HG02970 (cell line): ENCODE measurements around the gene SORBS2.

ENCODE experiments used
- ATAC-seq: cut with Tn5 transposase; IDR thresholded peaks from one replicate; pipeline ENCODE4 v1.9.1; 2021; ENCODE audit warnings: mild to moderate bottlenecking, moderate library complexity, moderate number of reproducible peaks; ENCODE audit not compliant: unreplicated experiment, low FRiP score

SORBS2 gene

DNA sequence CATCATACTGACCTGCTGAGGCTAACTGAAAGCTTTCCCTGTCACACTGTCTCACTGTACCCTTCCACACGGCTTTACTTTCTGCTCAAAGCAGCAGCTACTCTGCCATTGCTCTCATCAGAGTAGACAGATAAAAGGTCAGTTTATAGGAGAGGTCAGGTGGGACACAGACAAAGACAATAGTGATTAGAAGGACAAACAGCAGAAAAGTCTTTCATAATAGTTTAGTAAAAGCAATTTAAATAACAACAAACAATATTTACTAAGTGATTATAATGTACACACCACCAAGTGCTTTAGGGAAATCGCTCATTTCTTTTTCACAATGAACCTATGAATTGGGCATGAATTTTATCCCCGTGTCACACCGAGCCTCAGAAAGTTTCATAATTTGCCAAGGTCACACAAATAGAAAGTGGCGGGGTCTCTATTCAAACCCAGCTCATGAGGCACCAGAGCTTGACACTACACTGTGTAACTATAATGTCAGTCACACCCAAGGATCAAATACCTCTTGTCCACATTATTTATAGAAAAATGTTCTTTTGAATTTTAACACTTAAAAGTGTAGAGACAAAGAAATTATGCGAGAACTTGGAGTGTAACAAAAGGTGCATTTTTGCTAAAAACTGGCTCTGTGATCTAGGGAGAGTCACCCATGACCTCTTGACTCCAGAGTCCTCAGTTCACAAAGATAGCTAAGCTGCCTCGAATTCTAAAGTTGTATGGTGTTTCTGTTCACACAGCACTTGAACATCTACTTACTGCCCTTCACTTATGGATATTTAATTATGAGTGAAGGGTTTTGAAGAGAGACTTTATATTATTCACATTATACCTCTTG is 24.5 kb upstream of the SORBS2 start:
- ATAC-seq: no peak

DNA sequence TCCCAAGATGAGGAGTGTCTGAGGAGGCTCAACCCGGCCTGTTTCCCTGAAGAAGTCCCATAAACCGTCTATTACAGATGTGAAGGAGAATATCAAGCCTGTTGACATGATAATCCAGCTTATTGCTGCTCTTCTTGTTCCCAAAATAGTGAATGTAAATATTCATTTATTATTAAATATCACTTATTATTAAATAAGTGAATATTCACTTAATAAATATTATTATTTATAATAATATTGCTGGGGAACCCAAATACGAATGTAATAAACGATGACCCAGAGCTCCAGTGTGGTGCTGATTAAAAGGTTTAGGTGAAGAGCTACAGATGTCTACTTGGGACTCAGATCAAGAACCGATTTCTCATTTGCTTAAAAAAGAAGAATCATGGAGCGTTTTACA is 23.8 kb upstream of the SORBS2 start:
- ATAC-seq: no peak

DNA sequence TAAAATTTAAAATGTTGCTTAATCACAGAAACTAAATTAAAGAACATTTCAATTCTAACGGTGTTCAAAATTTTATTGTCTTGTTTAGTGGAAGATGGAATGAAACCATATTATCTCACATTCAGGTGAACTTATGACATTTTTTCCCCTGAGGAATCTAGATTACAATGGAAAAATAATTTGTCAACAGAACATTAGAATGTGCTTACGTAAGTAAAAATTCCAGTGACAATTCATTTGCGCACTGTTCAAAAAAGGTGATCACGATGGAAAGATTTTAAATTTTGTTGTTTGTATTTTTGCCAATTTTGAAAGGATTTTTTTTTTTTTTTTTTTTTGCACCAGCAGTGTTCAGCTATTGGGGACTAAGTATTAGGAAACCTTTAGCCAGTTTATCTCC is 23.3 kb upstream of the SORBS2 start:
- no peak for ATAC-seq

DNA sequence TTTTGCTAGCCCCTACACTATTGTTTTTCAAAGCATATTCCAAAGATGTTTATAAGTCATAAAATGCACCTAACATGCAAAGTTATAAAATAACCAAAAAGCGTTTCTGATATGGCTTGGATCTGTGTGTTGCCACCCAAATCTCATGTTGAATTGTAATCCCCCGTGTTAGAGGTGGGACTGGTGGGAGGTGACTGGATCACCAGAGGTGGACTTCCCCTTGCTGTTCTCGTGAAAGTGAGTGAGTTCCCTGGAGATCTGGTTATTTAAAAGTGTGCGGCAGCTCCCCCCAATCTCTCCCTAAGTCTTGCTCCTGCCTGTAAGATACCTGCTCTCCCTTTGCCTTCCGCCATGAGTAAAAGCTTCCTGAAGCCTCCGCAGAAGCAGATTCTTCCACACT is 22.8 kb upstream of the SORBS2 start:
- ATAC-seq: no peak

DNA sequence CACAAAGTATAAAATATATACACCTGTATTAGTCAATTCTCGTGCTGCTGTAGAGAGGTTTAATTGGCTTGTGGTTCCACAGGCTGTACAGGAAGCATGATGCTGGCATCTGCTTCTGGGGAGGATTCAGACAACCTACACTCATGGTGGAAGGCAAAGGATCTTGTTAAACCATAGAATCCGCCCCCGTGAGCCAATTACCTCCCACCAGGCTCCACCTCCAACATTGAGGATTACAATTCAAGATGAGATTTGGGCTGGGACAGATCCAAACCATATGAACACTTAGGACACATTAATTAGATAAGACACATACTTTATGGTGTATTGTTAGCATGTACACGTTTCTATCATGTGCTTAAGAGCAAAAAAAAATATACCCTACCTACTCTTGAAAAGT is 22.1 kb upstream of the SORBS2 start:
- ATAC-seq: no peak

DNA sequence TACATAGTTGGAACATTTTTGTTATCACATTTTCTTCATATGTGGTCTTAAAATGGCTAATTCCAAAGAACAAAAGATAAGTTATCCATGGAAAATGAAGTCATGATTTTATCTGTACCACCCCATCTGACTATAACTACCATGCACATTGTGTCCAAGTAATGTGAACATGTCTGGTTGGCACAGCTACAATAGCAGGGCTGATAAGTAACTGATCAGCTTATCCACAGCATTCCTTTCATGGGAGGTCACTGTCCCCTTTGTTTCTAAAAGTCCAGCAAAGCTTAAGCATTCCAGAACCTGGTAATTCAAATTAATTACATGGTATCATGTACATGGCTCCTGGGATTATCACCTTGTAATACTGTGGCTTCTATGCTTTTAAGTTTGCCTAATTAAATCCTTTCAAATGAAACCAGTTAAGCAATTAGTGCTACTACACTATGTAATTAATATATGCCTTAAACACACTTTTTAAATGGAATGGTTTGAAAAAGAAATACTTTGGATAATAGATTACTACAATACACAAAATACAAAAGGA is 21.1 kb upstream of the SORBS2 start:
- ATAC-seq: no peak

DNA sequence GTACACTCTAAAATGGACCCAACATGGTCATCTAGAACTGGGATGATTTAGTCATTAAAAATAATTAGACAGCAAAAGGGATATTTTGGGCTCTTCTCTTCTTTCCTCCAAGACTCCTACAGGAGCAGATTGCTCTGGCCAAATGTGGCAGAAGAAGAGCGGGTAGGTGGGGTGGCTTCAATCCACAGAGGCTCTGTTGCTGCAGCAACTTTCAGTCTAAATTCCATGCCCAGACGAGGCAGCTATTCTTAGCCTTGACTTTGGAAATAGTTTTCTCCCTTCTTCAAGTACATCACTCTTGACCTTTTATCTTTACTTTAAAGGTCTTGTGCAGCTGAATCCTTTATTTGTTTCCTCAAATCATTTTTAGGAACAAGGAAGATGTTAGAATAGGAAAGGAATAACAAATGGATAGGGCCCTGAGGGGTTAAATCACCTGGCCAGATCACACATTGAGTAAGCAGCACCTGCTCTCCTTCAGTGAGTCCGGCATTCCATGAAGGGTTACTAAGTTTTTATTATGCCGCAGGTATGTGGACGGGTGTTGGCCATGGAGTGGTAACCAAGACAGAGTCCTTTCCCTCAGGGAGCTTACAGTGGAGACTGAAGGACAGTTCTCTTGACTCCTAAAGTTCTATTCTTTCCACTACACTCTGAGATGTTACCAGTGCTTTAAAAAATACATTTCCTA is 19.3 kb upstream of the SORBS2 start:
- no peak for ATAC-seq

DNA sequence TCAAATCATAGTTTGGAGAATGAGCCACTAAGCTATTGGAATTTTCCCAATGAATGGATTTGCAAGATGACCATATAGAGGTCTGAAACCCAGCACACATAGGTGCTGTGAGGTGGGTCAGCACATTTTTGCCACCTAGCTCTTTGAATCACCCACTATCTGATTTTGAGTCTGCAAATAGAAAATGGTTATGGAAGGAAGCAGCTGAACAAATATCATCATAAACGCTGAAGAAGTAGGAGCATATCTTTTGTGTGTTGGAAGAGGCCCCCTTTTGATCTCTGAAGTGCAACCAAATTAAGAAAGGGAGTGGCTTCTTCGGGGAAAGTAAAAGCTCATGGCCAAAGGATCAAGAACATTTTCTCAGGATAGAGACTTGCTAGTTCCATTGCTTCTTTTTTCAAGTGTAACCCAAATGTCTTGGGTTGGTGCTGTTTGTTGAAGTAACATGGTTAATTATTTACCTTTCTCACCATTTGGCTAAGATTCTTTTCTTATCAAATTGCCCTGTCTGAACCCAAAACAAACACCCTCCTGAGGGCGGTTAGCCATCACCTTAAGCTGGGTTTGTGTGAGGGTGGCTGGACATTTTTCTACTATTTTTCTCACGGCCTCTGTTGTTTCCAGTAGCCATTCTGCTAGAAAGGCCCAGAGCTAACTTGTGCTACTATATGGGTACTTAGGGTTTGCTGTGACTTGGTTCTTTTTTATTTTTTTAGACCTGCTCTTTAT is 18.4 kb upstream of the SORBS2 start:
- ATAC-seq: no peak

DNA sequence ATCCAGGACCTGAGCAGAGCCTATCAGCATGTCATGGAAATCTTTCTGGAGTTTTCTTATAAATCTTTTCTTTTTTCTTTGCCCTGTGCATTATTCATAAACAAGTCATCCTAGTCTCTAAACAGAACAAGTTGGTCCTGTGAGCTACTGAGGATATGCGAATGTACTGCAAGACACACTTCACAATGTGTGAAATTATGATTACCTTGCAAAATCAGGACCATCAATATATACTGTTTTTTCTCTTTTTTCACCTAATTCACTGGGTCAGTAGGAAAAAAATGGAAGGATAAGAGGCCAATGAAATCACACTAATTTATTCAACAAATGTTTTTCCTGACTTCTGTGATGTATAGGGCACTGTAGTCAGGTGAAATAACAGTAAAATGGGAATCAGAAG is 14.4 kb upstream of the SORBS2 start:
- ATAC-seq: no peak

DNA sequence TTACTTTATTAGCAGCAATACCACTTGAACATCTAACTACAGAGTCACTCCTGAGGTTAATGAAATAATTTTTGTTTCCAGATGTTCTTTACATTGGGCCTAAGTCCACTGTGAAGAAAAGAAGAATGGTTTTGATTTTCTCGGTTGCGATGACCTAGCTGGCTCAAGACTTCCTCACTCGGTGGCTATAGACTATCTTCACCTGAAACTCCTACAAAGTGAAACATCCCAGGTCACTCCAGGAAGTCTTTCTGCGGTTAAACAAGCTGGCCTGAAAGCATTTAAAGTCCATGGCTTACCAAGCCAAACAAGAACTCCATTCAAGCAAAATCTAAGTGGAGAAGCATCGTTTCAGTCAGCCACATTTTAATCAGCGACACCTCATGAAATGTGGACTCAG is 13.7 kb upstream of the SORBS2 start:
- ATAC-seq: no peak

DNA sequence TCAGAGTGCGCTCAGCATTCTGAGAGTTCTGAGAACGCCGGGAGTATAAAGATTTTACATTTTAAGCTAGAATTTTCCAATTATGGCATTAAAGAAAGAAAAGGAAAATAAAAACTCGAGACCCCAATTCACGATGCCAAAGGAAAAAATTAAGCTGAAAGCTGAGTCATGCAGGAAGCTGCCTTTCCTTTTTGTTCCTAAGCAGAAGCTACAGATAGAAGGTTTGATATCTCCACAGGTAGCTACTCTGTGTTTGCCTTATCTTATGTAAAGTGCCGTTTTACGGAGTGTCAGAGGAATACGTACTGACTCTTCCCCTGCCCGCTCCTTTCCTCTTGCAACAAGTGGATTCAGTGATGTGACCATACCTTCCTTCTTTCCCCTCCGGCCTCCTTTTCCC is 10.8 kb upstream of the SORBS2 start:
- ATAC-seq: no peak

DNA sequence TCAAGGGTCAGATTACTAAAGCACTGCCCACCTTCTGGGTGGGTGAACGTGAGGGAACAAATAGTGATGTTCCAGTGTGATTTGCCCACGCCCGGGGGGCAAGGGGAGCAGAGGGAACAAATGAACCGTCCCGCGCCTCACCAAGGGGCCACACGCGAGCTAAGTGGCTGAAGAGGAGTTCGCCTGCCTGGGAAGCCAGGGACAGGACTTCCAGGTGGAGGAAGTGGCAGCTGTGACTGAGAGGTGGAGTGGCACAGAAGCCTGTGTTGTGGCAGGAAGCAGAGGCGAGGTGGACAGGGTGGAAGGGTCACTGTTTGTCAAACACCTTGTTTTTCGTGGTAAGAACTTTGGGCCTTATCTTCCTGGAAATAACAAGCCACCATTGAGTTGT is 9.0 kb upstream of the SORBS2 start:
- no peak for ATAC-seq

DNA sequence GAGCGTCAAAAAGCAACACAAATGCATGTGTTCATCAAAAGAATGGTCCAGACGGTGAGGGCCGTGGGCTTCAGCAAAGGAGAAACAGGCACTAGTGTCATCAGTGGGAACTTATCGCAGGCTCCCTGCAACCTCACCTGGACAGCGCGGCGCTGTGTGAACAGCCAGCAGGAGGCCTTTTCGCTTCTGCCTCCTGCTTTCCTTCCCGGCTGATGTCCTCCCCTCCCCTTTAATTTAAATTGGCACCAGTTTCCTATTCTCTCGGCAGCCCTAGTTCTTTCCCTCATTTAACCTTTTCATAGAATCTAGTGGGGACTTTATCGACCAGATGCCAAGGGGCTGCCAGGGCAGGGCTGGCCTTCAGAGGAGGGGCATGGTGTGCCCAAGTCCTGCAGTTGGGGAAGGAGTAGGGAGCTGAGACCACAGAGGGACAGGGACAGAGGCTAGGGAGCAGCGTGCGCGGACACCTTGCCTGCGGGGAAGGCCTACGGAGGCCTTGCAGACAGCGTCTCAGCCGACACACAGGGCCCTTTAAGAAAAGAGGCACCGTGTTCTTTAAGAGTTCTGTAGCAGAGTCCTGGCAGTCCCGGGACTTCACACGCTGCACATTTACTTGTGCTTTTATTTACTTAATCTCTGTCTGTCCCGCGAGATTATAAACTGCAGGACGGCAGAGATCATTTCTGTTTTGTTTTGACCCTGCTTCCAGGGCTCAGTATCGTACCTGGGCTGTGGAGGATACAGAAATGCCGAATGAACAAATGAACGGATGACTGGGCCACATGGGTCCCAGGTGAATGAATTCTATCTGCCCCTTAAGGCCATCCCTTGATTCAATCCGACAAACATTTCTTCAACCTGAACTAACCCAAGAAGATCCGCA is 8.4 kb upstream of the SORBS2 start:
- no peak for ATAC-seq

DNA sequence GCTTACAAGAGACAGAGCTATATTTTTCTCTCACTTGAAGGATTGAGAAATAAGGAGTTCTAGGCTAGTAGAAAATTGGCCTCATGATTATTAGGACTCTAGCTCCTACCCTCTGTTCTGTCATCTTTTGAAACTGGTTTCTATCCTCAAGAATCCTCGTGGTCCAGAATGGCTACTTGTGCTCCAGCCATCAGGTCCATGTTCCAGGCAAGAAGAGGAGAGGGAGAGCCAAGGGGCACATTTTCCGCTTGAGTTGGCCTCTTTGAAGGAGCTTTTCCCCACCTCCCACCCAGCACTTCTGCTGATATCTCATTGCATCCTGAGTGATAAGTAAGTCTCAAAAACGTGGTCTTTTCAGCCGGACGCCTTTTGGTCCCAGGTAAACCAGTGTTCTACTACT is 7.2 kb upstream of the SORBS2 start:
- ATAC-seq: no peak

DNA sequence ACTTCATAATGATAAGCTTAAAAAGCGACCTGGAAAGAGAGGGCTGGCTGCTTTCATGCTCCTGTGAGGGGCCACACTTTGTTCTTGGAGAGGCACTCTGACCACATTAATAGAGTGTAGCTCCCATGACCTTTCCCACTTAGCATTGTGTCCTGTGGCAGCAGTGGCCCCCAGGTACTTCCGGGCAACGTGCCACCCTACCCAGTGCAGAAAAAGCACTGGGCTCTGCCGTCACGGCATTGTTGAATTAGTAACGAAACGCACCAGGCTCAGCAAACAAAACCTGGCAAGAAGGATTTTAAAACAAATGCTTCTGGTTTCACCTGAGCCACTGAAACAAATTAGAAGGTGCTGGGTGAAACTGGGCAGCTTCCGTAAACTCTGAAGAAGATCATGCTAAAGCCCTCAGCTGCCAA is 5.4 kb upstream of the SORBS2 start:
- ATAC-seq: no peak

DNA sequence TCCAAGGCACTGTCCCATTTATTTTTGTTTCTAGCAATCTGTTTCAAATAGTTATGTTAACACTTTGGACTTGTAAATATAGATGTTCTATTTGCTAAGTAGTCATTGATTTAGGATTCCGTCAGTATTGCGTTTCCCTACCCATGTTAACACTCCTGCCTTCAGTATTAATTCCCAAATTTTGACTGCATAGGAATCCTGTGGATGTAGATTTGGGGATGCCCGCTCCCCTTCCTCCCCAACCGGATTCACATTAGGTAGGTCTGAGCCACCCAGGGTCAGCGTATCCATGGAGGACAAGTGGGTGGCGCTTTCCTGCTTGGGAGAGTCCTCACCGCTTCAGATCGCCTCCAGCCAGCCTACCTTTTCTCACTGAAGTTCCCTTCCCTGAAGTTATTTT is 1.1 kb upstream of the SORBS2 start:
- ATAC-seq: no peak

DNA sequence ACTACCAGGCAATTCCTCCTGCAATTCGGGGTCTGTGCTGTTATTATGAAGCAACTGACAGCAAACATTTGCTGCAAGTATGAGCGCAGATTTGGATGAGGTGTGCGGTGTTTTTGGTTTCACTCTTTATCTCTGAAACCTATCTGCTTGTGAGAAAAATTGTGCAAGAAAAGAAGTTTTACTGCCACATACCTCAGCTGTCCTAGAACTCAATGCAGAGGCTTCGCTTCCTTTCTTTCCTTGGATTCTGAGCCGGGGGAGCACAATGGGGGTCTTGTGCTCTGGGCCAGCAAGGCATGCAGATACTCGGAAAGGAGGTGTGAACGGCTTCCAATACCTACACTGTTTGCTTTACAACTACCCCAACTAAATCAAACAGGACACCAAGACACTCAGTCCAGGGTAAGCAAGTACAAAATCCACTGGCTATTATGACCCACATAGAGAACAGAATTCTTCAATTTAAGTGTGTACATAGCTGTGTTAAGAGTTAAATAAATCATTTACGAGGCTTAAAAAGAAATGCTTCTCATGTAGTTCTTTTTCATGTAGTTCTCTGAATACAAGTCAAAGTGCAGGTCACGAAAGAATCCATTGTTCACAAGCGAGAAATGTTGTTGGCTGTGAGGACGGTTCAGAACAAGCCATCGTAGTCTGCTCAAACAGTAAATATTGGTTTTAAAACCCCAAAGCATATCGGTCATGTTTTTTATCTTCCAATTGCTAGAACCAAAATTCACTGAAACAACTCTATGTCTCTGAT is 1.1 kb downstream of the SORBS2 start:
- ATAC-seq: no peak

DNA sequence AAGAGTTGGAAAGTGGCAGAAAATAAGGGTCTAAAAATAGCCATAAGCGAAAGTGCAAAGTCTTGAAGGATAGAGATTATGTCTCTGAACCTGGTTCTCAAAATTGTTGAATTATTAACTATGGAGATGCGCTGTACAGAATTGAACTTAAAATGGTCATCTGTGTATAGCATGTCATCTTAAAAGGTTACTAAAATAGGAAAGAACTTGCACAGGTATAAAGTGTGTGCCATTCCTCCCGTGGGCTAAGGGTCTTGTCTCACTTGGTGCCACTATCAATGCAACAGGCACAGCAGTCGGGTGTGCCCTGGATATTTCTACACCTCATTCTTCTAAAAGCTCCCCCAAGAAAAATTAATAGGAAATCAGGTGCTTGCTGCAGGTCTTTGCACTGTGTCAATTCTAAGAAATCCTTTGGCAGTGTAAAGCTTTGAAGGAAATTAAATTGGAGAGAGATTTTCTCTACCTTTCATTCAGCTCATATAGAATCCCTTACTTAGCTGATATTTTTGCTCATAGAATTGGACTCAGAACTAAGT is 2.4 kb downstream of the SORBS2 start:
- ATAC-seq: no peak

DNA sequence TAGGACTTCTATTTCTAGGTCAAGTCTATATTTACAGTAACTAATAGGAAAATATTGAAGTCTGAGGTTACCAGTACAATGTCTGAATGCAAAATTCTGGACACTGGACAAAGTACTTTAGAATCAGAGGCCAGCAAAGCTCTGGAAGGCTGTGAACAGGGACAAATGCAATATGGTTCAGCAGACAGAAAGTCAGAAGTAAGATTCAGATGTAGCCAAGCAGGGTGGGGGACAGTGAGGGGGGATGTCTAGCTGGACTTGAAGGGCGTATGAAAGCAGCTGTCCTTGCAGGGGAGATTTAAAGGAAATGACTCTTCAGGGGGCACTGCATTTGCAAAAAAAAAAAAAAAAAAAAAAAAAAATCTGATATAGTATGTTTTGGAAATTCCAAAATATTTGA is 2.9 kb downstream of the SORBS2 start:
- no peak for ATAC-seq
